Measurements from ENCODE around the gene PPP2R5E.
"Not testable (repeated sequence)": the region's sequence is repeated elsewhere in the genome, so short reads cannot be mapped to it uniquely, and the experiment has no call there.

The PPP2R5E gene

DNA sequence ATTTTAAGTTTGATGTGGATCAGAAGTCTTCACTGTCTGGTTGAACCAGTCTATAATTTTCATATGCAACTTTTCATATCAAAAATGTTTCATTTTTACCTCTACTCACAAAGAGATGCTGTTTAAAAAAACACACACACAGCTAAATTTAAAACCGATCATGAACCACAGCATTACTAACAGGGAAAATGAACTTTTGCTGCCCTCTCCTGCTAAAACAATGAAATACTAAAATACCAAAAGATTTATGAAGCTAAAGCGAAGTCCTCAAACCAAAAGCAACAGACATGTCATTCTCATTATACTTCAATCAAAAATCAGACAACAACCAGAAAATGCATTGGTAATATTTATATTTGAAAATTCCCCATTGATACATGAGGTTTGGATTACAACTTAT is 171.6 kb downstream of the PPP2R5E start:
- DNase-seq (ENCODE audit: low spot score), result not testable (repeated sequence)

- DNase-seq (ENCODE audit: low spot score), result peak; percentile 2
Observed at GRCh38 chr14:63371033-63371432, 172.1 kb downstream of the PPP2R5E start.

DNA sequence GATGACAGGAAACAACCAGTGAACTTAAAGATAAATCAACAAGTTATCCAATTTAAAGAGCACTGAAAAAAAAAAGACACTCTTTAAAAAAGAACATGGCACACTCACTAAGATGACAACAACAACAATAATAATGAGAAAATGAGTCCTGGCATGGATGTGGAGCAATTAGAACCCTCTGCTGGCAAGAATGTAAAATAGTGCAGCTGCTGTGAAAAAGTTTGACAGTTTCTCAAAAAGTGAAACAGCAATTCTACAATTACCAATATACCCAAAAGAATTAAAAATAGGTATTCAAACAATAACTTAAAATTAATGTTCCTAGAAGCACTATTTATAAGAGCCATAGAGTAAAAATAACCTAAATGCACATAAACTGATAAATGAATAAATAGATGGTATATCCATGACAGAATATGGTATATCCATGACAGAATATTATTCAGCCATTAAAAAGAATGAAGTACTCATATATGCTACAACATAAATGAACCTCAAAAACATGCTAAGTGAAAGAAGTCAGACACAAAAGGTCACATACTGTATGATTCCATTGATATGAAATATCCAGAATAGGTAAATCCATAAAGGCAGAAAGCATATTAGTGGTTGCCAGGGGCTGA is 175.3 kb downstream of the PPP2R5E start:
- no peak for DNase-seq (ENCODE audit: low spot score)

DNA sequence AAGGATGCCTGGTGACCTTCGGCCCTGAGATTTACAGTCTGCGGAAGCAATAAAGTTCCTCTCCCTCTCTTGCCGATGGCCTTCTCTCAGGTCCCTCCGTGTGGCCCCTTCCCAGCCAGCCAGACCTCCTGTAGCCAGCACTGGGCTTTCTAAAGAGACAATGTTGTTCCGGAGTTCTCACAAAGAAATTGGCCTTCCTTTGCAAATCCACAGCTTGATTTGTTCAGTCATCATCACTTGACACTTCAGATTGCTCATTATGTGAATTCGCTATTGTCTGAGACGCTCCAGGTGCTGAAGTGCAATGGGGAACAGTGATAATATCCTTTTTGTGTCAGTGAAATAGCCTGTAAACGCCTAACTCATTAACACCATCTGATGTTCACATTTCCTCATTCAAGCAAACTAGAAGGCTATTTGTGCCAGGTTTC is 180.8 kb downstream of the PPP2R5E start:
- DNase-seq (ENCODE audit: low spot score), result no peak

- DNase-seq (ENCODE audit: low spot score), result no peak
Observed at GRCh38 chr14:63361790-63362189, 181.4 kb downstream of the PPP2R5E start.

GRCh38 chr14:63357841-63358240 is 185.3 kb downstream of the PPP2R5E start:
- no peak for DNase-seq (ENCODE audit: low spot score)

DNA sequence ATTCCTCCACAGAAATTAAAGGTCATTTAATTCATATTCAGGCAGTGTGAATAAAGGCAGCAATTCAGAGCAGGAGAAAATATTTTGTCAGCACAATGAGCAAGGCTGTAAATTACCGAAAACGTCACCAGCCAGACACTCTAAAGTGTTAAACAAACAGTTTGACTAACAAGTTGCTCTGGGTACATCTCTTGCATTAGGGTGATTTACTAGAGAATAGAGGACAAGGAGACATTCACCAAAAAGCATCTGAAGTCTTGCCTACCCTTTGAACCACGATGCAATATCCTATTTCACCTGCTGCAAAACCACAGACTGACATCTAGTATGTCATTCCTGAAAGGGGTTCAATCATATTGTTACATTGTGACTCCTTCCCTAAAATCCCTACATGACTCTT is 197.4 kb downstream of the PPP2R5E start:
- no peak for DNase-seq (ENCODE audit: low spot score)

DNA sequence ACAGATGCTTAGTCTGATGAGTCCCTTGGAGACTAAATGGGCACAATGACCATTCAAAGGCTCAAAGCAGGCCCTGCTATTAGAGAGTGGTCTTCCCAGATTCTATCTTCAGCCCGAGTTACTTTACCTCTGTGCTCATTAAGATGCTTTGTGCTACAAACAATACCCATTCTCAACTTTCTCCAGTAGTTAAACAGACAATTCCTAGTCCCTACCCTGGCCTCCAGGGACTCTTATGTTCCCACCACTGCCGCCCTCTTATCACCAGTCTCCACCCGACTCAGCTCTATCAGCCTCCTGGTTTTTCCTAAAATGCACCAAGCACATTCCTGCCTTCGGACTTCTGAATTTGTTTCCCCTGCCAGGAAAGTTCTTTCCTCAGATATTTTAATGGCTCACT is 198.8 kb downstream of the PPP2R5E start:
- DNase-seq (ENCODE audit: low spot score), result no peak

DNA sequence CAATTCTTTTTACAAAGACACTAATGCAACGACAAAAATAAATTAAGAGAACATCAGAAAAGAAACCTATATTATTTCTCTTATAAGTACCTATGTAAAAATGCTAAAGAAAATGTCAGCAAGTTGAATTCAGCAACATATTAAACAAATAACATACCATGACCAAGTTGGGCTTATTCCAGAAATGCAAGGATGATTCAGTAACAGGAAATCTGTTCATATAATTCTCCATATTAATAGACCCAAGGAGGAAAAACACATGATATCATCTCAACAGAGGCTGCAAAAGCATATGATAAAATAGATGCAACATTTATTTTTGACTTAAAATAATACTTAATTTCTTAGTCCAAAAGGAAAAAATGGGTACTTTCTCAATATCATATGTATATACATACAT is 199.3 kb downstream of the PPP2R5E start:
- no peak for DNase-seq (ENCODE audit: low spot score)

DNA sequence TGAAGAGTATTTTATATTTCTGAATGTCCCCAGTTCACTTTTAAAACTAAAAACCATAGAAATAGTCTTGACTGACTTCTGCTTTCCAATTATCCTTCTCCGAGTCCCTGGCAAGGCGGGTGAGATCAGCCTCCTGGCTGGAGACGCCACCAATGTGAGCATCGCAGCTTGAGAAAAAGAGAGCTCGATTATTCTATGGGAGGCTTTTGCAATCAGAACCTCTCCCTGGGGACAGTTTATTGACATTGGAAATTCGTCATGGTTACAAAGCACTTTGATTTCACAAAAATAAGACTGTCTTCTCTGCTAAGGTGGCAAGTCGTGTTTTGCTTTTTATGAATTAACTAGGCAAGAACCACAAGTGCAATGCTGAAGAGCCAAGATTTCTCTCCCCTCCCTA is 200.8 kb downstream of the PPP2R5E start:
- DNase-seq (ENCODE audit: low spot score), result no peak

GRCh38 chr14:63328787-63329737 is 214.1 kb downstream of the PPP2R5E start:
- DNase-seq (ENCODE audit: low spot score), result no peak

GRCh38 chr14:63326840-63327239 is 216.3 kb downstream of the PPP2R5E start:
- no peak for DNase-seq (ENCODE audit: low spot score)

- DNase-seq (ENCODE audit: low spot score), result no peak
Observed at GRCh38 chr14:63322897-63323573, 220.1 kb downstream of the PPP2R5E start.

- no peak for DNase-seq (ENCODE audit: low spot score)
Observed at GRCh38 chr14:63322472-63322871, 220.7 kb downstream of the PPP2R5E start.
